ENCODE measurements around the gene PACSIN2. TPM values are rescaled to one million over a fixed set of nuclear protein-coding genes. Genes with fewer than 3 reads are reported as not detected.

The PACSIN2 gene
- polyA plus RNA-seq, 5 donors = 57.4 to 68.7 (median 66.4) TPM

DNA sequence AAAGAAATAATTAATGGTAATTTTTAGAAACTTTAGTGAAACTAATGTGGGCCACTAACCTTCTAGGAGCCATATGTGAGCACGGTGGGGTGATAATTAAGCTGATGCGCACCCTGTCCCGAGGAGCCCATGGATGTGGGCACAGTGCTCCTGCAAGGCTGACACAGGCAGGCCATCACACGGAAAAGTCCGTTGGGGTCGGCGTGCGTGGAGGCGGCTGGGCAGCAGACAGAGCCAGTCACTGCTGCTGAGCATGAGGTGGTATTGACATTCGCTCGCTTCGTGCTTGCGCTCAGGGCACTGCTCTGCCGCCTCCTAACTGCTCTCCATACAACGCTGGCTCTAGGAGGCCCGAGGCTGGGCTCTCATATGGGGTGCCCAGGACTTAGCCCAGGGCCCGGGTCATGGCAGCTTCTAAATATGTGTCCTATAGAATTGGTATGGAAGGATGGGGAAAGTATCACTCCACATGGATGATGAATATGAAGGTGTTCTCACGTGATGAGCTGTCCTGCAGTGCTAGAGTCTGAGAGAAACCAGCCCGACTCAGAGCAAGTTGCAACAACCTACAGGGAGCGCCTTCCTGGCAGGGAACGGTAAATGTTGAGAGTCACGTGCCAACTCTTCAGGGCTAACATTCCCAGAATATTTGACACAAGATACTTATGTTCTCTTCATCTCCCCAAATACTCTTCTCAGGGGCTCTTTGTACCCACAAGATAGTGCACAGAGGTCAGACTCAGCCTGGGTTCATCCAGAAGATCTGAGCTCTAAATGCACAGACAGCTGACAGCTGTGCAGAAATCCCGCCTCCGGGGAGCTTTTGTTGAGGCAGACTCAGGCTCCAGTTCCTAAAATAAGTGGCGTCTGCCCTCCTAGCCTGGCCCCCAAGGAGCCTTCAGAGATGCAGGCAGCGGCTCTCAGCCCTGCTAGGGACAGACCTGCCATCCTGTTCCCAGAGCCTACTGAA, 107.3 kb downstream of the PACSIN2 start:
- DNase-seq = no peak

DNA sequence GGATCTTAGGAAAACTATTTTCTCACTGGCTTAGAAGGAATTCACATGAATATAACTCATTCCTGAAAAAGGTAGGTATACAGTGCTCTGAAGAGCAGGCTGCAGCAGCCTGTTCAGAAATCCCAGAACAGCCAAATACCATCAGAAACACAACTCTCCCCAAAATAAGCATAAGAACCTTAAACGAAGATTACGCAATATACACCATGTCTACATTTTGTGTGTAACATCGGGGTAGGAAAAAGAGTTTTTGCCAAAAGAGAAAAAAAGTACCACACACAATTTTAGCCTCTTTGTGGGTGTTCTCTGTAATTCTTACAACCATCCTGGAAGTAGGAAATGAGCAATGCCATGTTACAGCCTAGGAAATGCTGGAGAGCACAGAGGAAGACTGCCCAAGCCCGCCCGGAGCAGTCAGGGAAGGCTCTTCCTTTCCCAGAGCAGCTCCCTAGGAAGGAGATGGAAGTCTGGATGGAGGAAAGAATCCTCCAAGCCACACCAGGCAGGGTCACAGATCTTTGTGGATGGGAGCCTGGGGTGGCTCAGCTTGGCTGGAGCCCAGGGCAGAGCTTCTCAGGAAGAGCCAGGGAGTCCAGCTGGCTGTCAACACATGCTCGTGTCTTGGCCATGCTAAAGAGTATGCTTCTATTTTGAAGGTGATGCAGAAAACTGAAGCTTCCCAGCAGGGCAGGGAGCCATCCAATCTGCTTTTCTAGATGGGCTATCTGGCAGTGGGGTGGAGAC, 108.2 kb downstream of the PACSIN2 start:
- DNase-seq = peak; percentile 67 to 68

- no peak for DNase-seq
These were observed 109.2 kb downstream of the PACSIN2 start for GRCh38 chr22:42905702-42906183.

DNA sequence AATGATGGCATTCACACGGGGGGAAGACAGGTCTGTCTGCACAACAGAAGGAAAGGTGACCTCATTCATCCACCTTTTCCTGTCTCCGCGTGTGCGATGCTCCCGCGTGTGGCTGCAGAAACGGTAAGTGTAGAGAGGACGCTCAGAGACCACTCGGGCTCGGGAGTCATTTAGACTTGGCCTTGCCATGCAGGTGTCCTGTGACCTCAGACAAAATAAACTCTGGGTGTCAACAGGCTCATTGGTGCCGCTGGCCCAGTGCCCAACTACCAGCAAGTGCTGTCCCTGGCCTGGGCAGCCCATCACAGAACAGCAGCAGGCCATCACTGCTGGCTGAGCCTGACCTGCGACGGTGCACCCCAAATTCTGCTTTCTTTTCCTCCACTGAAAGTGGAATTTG, 109.7 kb downstream of the PACSIN2 start:
- DNase-seq = no peak

DNA sequence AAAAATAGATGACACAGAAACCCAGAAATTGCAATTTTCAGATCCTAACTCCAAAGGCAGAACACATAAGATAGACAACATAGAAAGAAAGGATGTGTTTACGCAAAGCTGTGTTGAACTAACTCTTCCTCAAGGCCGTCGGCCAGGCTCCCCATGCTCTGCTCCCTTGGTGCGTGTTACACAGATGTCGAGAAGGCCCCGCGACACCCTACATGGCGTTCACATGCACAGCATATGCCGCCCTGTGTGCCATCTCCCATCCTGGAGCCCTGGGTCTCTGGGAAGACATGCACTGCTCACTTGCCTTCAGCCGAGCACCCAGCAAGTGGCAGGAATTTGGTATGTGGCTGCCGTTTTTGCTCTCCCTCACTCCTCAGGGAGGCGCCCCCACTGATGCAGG, 110.9 kb downstream of the PACSIN2 start:
- no peak for DNase-seq

DNA sequence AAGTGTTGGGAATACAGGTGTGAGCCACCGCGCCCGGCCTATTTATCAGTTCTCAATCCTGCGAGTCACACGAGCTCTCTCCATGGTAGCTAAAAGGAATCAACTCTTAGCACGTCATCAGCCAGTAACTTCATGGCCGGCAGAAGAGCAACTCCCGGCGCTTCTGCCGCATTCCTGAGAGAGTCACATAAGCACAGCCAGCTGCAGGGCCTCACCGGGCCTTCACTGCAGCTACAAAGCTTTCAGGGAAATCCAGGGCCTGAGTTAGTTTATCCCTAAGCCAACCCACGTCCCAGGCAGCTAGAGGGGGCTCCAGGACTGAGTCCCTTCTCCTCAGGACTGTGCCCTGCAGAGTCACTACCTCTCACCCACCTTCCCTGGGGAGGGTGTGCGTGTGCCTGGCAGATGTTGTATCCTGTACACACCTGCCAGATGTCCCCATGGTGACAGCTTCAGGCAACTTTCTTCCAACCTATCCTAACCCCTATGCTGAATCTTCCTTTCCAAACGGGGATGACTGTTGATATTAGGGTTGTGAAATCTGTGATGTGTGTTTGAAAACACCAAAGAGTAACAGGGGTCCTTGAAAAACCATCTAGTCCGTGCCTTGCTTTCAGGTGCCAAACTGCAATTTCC, 112.0 kb downstream of the PACSIN2 start:
- peak in 1 of 2 donors; percentile 37 for DNase-seq

DNA sequence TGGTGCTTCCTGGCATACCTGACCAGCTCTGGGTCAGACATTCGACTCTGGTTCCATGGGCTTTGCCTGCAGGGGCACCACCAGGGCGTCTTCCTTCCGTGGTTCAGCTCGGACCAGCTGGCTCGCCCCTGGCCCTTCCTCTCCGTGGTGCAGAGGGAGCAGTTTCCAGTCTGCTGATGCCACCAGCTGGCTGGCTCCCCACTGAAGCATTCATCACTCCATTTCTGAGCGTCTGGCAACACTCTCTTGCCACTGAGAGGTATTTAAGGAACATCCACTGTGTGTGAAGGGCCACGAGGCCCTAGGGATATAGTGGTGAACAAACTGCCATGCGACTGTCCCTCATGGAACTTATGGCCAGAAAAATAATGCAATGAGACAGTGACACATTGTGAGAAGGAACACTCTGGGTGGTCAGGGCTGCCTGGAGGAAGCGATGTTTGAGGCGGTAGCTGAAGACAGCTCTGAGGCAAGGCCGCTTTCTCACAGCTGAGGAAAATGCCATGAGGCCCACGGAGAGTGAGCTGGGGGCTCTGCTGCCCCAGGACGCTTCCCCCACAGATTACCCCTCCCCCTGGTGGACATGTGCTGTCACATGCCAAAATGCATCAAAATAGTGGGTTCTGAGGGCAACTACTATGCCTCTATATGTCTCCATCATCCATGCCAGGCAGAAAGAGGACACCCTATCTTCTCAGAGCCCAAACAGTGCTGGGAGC, 113.0 kb downstream of the PACSIN2 start:
- no peak for DNase-seq

DNA sequence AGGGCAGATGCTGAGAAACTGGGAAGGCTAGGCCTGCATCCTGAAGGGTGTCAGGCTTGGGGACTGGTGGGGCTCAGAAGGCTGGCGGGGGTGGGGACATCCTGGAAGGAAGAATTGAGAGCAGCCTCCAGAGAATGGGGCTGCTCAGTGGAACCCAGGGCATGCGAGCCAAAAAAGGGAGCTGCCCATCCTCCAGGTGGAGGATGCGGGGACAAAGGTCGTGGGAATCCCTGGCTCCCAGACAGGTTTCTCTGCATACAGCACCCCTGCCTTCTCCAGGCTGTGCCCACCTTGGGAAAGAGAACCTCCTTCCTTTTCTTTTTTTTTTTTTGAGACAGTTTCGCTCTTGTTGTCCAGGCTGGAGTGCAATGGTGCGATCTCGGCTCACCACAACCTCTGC, 117.0 kb downstream of the PACSIN2 start:
- no peak for DNase-seq

GRCh38 chr22:42895541-42895981, 119.4 kb downstream of the PACSIN2 start:
- DNase-seq = no peak

DNA sequence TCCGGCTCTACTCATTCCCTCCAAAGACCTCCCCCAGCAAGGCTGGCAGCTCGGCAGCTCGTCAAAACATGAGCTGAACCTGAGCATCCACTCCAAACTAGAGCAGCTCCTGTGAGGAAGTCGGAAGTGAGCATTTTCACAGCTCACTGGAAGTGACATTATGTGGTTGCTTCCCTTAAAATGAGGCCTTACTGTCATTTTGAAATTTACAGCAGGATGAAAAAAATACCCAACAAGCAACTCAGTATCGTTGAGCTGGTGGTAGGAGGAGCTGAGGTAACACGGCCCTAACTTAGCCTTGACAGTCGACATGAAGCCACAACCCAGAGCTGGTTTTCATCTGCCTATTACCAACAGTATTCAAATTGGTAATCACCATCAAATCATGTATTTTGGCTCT, 119.9 kb downstream of the PACSIN2 start:
- DNase-seq = no peak

GRCh38 chr22:42893371-42894150, 121.4 kb downstream of the PACSIN2 start:
- no peak for DNase-seq

- no peak for DNase-seq
These were observed 122.2 kb downstream of the PACSIN2 start for GRCh38 chr22:42892571-42893316.

DNA sequence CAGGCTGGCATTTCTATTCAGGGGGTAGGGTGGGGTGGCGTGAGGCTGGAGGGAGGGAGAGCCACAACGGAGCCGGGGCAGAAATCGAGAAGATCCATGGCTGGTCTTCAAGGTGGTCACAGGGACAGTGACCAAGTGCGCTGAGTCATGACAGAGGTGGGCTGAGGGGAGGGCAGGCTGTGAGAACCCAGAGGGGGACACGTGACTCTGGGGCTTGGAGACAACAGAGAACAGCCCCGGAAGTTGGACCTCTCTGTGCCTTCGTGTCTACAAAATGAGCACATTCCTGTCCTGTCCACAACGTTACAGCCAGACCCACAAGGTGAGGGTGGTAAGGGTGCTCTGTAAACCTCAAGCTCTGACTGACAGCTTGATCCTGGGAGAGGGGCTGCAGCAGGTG, 122.8 kb downstream of the PACSIN2 start:
- no peak for DNase-seq

GRCh38 chr22:42891696-42892095, 123.3 kb downstream of the PACSIN2 start:
- no peak for DNase-seq

DNA sequence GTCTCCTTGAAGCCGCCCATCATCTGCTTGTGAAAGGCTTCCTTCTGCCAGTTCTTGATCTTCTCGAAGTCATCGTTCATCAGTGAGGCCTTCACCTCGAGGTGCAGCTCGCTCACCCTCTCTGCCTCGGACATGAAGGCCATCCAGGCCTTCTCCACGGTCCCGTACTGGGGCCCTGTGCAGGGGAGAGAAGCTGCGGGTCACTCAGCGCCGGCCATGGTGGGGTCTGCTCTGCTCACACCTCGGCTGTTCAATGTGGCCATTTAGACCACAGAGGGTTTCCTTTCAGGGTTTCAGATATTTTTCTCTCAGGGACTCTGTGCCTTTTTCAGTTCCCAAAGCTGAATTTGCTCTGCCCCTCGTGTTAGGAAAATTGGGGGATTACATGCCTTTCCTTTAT, 123.9 kb downstream of the PACSIN2 start:
- DNase-seq = no peak

GRCh38 chr22:42889304-42889703, 125.6 kb downstream of the PACSIN2 start:
- DNase-seq = no peak

- DNase-seq = no peak
These were observed 127.1 kb downstream of the PACSIN2 start for GRCh38 chr22:42887523-42888507.

DNA sequence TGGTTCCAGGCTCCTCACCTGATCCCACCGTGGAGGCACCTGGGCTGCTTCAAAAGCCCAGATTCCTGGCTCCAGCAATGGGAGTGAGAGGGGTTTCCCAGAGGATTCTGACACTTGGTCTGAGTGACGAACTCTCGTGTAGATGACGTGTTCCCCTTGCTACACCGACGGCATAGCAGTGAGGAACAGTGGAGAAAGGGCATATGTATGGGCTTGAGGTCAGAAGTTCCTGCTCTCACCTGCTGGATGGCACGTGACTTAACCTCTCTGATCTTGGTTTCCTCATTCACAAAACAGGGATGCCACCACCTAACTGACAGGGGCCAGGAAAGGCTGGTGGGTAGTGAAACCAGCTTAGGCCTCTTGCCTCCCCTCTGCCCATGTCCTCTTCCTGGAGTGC, 127.8 kb downstream of the PACSIN2 start:
- DNase-seq = no peak

DNA sequence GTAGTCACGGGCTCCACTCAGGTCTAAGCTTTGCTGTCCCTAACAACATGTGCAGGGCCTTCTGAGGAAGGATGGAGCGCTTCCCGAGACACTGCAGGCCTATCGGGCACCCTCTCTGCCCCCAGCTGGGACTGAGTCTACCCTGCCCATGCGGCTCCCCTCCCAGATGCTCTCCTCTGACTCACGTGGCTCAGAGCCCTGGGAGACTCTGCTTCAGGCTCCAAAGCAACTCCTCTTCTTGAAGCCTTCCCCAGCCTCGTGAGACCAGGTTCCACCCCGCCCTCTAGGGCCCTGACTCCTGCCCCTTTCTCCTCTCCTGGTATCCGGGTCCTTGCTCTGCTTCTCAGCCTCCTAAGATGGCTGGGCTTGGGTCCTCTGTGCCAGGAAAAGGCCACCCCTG, 129.5 kb downstream of the PACSIN2 start:
- DNase-seq = no peak

All from right lung (tissue), 5 donors.